Measurements from ENCODE around the gene MGA.

Gene MGA

DNA sequence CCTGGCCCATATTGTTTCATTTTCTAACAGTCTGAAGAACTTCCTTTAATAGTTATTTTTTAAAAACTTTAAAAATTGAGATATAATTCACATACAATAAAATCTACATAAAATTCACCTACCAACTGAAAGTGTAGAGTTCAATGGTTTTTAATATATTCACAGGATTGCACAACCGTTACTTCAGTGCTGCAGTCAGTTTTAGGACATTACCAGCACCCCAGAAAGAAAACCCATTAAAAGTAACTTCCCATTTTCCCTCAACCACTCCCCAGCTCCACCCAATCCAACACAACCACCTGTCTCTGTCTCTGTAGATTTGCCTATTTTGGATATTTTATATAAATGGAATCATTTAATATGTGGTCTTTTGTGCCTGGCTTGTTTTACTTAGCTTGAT, 29.6 kb downstream of the MGA start:
- DNase-seq (ENCODE audit: low read depth) = no peak
- H3K4me3 ChIP-seq (replicated peaks; ENCODE audit: low read depth, low read length) = no peak overlapping the region
- TF ChIP-seq, protein P1, sequence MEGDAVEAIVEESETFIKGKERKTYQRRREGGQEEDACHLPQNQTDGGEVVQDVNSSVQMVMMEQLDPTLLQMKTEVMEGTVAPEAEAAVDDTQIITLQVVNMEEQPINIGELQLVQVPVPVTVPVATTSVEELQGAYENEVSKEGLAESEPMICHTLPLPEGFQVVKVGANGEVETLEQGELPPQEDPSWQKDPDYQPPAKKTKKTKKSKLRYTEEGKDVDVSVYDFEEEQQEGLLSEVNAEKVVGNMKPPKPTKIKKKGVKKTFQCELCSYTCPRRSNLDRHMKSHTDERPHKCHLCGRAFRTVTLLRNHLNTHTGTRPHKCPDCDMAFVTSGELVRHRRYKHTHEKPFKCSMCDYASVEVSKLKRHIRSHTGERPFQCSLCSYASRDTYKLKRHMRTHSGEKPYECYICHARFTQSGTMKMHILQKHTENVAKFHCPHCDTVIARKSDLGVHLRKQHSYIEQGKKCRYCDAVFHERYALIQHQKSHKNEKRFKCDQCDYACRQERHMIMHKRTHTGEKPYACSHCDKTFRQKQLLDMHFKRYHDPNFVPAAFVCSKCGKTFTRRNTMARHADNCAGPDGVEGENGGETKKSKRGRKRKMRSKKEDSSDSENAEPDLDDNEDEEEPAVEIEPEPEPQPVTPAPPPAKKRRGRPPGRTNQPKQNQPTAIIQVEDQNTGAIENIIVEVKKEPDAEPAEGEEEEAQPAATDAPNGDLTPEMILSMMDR (IDR thresholded peaks at IDR 0.05; ENCODE audit: low read length, missing control alignments) = no peak

GRCh38 chr15:41690636-41691035, 30.4 kb downstream of the MGA start:
- no peak for DNase-seq (ENCODE audit: low read depth)
- TF ChIP-seq, protein P1 (IDR thresholded peaks at IDR 0.05; ENCODE audit: low read length, missing control alignments) = no peak
- H3K4me3 ChIP-seq (replicated peaks; ENCODE audit: low read depth, low read length) = no peak overlapping the region

DNA sequence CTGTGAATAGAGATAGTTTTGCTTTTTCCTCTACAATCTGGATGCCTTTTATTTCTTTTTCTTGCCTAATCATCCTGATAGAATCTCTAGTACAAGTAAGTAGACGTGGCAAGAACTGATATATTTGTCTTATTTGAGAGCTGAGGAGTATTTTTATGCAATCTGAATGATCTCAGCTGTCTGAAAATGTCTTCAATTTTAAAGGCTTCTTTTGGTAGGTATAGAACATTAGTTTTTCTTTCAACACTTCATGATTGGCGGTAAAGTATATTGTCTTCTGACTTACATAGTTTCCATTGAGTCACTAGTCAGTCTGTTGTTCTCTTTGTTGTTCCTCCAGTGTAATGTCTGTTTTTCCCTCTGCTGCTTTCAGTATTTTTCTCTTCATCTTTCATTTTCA, 31.3 kb downstream of the MGA start:
- peak; percentile 53 for DNase-seq (ENCODE audit: low read depth)
- H3K4me3 ChIP-seq (replicated peaks; ENCODE audit: low read depth, low read length) = no peak overlapping the region
- TF ChIP-seq, protein P1 (IDR thresholded peaks at IDR 0.05; ENCODE audit: low read length, missing control alignments) = no peak

- TF ChIP-seq, protein P1 (IDR thresholded peaks at IDR 0.05; ENCODE audit: low read length, missing control alignments) = no peak
- DNase-seq (ENCODE audit: low read depth) = no peak
- no peak overlapping the region for H3K4me3 ChIP-seq (replicated peaks; ENCODE audit: low read depth, low read length)
Measured at GRCh38 chr15:41692049-41692448, 31.8 kb downstream of the MGA start.

GRCh38 chr15:41693757-41694156, 33.6 kb downstream of the MGA start:
- no peak overlapping the region for H3K4me3 ChIP-seq (replicated peaks; ENCODE audit: low read depth, low read length)
- no peak for DNase-seq (ENCODE audit: low read depth)
- TF ChIP-seq, protein P1 (IDR thresholded peaks at IDR 0.05; ENCODE audit: low read length, missing control alignments) = no peak

GRCh38 chr15:41695750-41696436, 35.7 kb downstream of the MGA start:
- no peak overlapping the region for H3K4me3 ChIP-seq (replicated peaks; ENCODE audit: low read depth, low read length)

More at GRCh38 chr15:41695750-41696436, 35.7 kb downstream of the MGA start:
- DNase-seq (ENCODE audit: low read depth) = peak; percentile 61
- TF ChIP-seq, protein P1 (IDR thresholded peaks at IDR 0.05; ENCODE audit: low read length, missing control alignments) = peak; percentile 42
